ENCODE results near the gene DAAM2. TPM values are rescaled to one million over a fixed set of nuclear protein-coding genes. Genes with fewer than 3 reads are reported as not detected.
A peak's percentile ranks its signal among the peaks of the same experiment; 100 is the strongest.

The DAAM2 gene
- total RNA-seq, 1 experiment from 2014 or later: 4.0 TPM

- peak; percentile 20 for DNase-seq (ENCODE audit: low read depth)
These were observed 26.5 kb downstream of the DAAM2 start for GRCh38 chr6:39818695-39819094.

- DNase-seq (ENCODE audit: low read depth): no peak
These were observed 27.1 kb downstream of the DAAM2 start for GRCh38 chr6:39819228-39819627.

GRCh38 chr6:39819676-39820075, 27.5 kb downstream of the DAAM2 start:
- no peak for DNase-seq (ENCODE audit: low read depth)

DNA sequence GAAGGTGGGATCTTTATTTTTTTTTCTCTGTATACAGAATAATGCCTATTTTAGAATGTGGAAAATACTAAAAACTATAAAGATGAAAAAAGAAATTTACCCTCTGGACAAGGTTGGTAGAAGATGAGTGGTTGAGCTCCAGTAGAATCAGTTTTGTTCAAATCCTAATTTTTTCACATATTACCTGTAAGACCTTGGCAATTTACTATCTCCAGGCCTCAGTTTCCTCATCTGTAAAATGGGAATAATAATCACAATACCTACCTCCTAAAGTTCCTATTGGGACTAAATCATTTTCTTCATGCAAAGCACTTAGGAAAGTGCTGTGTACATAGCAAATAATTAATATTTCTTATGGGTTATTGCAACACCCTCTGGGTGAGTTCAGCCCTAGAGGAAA, 28.4 kb downstream of the DAAM2 start:
- DNase-seq (ENCODE audit: low read depth): no peak

DNA sequence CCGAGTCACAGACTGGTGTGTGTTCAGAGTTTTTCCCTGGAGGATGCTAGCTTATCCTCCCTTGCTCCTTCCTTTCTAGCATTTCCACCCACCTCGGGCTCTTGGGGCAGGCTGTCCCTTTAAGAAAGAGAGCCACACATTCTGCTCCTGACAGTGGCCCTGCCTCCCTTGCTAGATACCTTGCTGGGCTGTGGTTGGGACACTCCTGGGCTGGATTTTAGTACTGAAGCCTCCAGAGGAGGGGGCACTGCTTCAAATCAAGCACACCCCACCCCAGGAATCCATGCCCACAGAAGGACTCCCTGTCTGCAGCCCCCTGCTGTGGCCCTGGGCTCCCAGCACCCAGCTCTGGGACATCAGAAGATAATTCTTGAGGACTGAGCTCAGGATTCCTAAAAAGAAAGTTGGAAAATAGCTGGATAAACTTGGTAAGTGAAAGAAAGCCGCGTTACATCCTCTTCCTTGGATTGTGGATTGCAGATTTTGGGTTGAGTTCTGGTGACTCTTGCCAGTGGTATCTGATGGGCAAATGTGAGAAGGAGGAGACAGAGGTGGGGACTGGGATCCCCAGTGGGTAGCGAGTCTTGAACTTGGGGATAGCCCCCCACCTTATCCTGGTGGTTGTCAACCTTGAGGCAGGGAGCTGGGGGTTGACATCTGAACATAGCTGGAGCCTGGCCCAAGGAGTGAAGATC, 29.0 kb downstream of the DAAM2 start:
- DNase-seq (ENCODE audit: low read depth): no peak

DNA sequence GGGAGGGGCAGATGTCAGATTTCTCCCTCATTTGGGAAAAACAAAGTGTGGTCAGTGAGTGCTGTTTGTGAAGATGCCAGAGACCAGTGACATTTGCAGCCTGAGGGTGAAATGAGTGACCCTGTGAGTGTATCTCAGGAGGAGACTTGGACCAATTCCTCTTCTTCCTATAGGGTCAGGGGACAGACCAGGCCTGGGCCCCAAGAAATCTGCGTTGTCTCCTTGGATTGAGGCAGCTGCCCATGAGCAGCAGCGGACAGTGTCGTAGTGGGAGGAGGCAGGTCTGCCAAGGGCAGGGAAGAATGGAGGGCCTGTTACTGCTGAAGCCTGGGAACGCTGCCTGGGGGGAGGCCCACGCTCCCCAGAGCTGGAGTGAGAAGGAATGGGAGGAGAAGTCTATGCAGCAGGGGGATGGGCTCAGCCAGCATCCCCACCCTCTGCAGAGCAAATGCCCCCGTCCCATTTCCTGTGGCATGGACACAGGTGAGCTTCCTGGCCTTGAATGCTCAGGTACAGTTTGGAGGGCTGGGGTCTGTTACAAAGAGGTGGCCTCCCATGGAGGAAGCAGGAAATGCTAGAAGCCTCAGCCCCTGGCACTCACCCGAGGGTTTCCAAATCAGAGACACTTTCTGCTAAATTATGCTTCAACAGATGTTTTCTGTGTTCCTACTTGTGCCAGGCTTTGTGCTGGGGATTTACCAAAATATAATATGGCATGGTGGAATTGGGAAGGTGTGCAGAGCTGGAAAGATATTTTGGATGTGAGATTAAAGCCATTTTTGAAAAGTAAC, 29.8 kb downstream of the DAAM2 start:
- peak; percentile 76 for DNase-seq (ENCODE audit: low read depth)

- DNase-seq (ENCODE audit: low read depth): peak; percentile 95
These were observed 31.0 kb downstream of the DAAM2 start for GRCh38 chr6:39822846-39823815.

- no peak for DNase-seq (ENCODE audit: low read depth)
These were observed 32.1 kb downstream of the DAAM2 start for GRCh38 chr6:39824030-39824926.

GRCh38 chr6:39829331-39829730, 37.2 kb downstream of the DAAM2 start:
- DNase-seq (ENCODE audit: low read depth): no peak

- no peak for DNase-seq (ENCODE audit: low read depth)
These were observed 38.3 kb downstream of the DAAM2 start for GRCh38 chr6:39830444-39830843.

GRCh38 chr6:39831701-39832100, 39.5 kb downstream of the DAAM2 start:
- no peak for DNase-seq (ENCODE audit: low read depth)

GRCh38 chr6:39834278-39834677, 42.1 kb downstream of the DAAM2 start:
- no peak for DNase-seq (ENCODE audit: low read depth)

GRCh38 chr6:39834866-39835265, 42.7 kb downstream of the DAAM2 start:
- DNase-seq (ENCODE audit: low read depth): no peak

GRCh38 chr6:39835821-39836295, 43.7 kb downstream of the DAAM2 start:
- DNase-seq (ENCODE audit: low read depth): no peak

GRCh38 chr6:39836606-39837005, 44.4 kb downstream of the DAAM2 start:
- DNase-seq (ENCODE audit: low read depth): no peak

- no peak for DNase-seq (ENCODE audit: low read depth)
These were observed 47.3 kb downstream of the DAAM2 start for GRCh38 chr6:39839445-39839844.

DNA sequence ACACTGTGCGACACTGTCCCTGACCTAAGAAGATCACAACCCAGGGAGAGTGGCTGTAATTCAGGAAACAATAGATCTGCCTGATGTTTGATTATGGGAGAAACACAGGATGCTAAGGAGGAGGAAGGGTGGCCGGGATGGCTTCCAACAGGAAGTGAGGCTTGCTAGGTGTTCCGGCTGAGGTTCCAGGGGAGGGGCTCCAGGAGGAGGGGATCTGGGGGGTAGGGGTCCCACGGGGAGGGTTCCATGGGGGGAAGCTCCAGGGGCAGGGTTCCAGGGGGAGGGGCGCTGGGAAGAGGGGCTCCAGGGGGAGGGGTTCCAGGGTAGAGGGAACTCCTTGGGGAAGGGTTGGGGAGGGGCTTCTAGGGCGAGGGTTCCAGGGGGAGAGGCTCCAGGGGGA, 48.6 kb downstream of the DAAM2 start:
- DNase-seq (ENCODE audit: low read depth): no peak

DNA sequence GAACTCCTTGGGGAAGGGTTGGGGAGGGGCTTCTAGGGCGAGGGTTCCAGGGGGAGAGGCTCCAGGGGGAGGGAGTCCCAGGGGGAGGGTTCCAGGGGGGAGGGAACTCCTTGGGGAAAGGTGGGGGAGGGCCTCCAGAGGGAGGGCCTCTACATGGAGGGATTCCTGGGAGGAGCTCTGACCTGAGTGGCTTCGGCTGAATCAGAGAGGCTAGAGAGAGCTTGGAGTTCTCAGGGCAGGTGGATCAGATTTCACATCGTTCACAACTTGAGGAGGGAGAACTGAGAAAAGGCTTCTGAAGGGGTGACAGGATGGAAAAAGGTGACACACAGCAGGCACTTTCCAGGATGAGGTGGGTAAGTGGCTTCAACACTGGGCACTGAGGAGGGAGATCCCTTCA, 49.1 kb downstream of the DAAM2 start:
- DNase-seq (ENCODE audit: low read depth): no peak

GRCh38 chr6:39841923-39842322, 49.7 kb downstream of the DAAM2 start:
- DNase-seq (ENCODE audit: low read depth): no peak

- DNase-seq (ENCODE audit: low read depth): no peak
These were observed 51.3 kb downstream of the DAAM2 start for GRCh38 chr6:39843305-39844020.

Data from RPMI7951 (cell line).